H1 (cell line): Measurements from ENCODE around the gene TEAD3. TPM values are rescaled to one million over a fixed set of nuclear protein-coding genes. Genes with fewer than 3 reads are reported as not detected.
A peak's percentile ranks its signal among the peaks of the same experiment; 100 is the strongest.

Experiments used
- ASH2L ChIP-seq: fragments of 200-600, 300-600 bp; sonication (generic); IDR thresholded peaks from one replicate; pipeline ENCODE4 v1.7.1; 2017; ENCODE audit warnings: low read length
- CTBP2 ChIP-seq: IDR thresholded peaks from 2 replicates; pipeline ENCODE4 v1.7.0; 2011; ENCODE audit warnings: borderline replicate concordance, mild to moderate bottlenecking, moderate library complexity, mixed read lengths, low read length; ENCODE audit not compliant: insufficient read depth, insufficient read length
- HDAC6 ChIP-seq: IDR thresholded peaks from one replicate; pipeline ENCODE4 v1.7.1; 2012; ENCODE audit warnings: low read depth, mild to moderate bottlenecking, inconsistent platforms, low read length, moderate library complexity
- KDM1A ChIP-seq: fragments of 200-600, 300-600 bp; sonication (generic); IDR thresholded peaks from 2 replicates; pipeline ENCODE4 v1.7.1; 2016; ENCODE audit warnings: mild to moderate bottlenecking, low read length, borderline replicate concordance
- SRF ChIP-seq: IDR thresholded peaks from 2 replicates; pipeline ENCODE4 v1.6.1; 2011; ENCODE audit warnings: mild to moderate bottlenecking, low read depth, low read length, moderate library complexity
- TAF1 ChIP-seq: IDR thresholded peaks from 2 replicates; pipeline ENCODE4 v1.6.1; 2011; ENCODE audit warnings: mild to moderate bottlenecking, low read depth, low read length
- TAF7 ChIP-seq: optimal IDR thresholded peaks from 2 replicates; pipeline ENCODE3; 2011; ENCODE audit warnings: low read depth, mild to moderate bottlenecking, inconsistent platforms, low read length, moderate library complexity, borderline replicate concordance
- YY1 ChIP-seq: IDR thresholded peaks from 2 replicates; pipeline ENCODE4 v1.6.1; 2011; ENCODE audit warnings: low read depth, mild to moderate bottlenecking, low read length
- polyA plus RNA-seq, 7 experiments: library from polyadenylated mRNA; depleted of rRNA in 3 of 7; stranded (reverse) in 5 of 7; unstranded in 2 of 7; fragments of >200 nt in 5 of 7; fragments of 200-250 nt in 2 of 7; gene quantifications; 1 replicate in 5 of 7; 2 replicates in 1 of 7; 4 replicates in 1 of 7; pipeline versions ENCODE4 v1.2.1 to v1.2.3, GENCODE V29; 2011 to 2013; ENCODE audit warnings: missing spikeins in 2 of 7, mixed read lengths in 2 of 7
- total RNA-seq: library from RNA; stranded (reverse); fragmentation: NEBNext Ultra II Directional; extraction: Animal tissue kit (Norgen Biotek cat#: 25700); gene quantifications from 2 replicates; pipeline ENCODE4 v1.2.1, GENCODE V29; 2021
- TF ChIP-seq, protein P1 (sequence below): fragments of 300-600 bp; sonication (generic); IDR thresholded peaks from 2 replicates; pipeline ENCODE4 v1.7.1; 2012; ENCODE audit warnings: low read length, moderate library complexity, mild to moderate bottlenecking, inconsistent platforms; ENCODE audit not compliant: insufficient replicate concordance

The TEAD3 gene
- total and polyA plus RNA-seq, 2 of the 8 experiments (the other 6 are each of a cell fraction or from before 2014, with no cell fraction given): 20.1 to 28.7 TPM

DNA sequence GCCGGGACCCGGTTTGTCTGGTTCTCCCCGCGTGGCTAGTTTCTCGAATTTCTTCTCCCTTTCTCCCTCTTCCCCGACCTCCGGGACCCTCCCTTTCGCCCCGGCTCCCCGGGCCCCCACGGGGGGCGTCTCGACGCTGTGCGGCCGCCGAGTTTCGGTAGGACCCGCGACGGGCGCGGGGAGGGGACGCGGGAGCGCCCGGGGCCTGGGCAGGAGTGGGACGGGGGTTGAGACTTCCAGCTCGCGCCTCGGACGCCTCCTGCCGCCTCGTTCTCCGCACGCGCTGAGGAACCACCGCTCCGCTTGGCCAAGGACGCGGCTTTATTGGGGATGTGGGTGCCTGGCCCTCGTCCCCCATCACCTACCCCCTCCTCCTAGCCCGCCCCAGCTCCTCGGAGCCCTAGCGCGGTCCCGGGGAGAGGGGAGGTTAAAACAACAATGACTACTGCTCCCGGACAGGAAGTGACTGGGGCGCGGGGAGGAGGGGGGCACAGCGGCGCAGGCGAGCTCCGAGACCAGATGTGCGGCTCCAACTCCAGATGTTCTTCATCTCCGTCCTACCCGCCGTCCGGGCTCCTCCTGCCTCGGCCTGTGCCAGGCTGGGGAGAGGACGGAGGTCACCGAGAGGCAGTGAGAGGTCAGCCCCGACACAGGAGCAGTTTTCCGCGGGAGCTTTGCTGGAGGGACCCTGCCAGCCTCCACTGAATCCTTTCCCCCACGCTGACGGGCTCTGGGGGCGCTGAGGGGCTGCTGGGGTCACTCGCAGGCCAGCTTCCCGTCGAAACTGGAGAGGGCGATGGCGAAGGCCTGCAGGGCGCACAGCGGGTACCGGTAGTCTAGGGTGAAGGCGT, 917 bp upstream of the TEAD3 start (continued):
- TF ChIP-seq, protein P1, sequence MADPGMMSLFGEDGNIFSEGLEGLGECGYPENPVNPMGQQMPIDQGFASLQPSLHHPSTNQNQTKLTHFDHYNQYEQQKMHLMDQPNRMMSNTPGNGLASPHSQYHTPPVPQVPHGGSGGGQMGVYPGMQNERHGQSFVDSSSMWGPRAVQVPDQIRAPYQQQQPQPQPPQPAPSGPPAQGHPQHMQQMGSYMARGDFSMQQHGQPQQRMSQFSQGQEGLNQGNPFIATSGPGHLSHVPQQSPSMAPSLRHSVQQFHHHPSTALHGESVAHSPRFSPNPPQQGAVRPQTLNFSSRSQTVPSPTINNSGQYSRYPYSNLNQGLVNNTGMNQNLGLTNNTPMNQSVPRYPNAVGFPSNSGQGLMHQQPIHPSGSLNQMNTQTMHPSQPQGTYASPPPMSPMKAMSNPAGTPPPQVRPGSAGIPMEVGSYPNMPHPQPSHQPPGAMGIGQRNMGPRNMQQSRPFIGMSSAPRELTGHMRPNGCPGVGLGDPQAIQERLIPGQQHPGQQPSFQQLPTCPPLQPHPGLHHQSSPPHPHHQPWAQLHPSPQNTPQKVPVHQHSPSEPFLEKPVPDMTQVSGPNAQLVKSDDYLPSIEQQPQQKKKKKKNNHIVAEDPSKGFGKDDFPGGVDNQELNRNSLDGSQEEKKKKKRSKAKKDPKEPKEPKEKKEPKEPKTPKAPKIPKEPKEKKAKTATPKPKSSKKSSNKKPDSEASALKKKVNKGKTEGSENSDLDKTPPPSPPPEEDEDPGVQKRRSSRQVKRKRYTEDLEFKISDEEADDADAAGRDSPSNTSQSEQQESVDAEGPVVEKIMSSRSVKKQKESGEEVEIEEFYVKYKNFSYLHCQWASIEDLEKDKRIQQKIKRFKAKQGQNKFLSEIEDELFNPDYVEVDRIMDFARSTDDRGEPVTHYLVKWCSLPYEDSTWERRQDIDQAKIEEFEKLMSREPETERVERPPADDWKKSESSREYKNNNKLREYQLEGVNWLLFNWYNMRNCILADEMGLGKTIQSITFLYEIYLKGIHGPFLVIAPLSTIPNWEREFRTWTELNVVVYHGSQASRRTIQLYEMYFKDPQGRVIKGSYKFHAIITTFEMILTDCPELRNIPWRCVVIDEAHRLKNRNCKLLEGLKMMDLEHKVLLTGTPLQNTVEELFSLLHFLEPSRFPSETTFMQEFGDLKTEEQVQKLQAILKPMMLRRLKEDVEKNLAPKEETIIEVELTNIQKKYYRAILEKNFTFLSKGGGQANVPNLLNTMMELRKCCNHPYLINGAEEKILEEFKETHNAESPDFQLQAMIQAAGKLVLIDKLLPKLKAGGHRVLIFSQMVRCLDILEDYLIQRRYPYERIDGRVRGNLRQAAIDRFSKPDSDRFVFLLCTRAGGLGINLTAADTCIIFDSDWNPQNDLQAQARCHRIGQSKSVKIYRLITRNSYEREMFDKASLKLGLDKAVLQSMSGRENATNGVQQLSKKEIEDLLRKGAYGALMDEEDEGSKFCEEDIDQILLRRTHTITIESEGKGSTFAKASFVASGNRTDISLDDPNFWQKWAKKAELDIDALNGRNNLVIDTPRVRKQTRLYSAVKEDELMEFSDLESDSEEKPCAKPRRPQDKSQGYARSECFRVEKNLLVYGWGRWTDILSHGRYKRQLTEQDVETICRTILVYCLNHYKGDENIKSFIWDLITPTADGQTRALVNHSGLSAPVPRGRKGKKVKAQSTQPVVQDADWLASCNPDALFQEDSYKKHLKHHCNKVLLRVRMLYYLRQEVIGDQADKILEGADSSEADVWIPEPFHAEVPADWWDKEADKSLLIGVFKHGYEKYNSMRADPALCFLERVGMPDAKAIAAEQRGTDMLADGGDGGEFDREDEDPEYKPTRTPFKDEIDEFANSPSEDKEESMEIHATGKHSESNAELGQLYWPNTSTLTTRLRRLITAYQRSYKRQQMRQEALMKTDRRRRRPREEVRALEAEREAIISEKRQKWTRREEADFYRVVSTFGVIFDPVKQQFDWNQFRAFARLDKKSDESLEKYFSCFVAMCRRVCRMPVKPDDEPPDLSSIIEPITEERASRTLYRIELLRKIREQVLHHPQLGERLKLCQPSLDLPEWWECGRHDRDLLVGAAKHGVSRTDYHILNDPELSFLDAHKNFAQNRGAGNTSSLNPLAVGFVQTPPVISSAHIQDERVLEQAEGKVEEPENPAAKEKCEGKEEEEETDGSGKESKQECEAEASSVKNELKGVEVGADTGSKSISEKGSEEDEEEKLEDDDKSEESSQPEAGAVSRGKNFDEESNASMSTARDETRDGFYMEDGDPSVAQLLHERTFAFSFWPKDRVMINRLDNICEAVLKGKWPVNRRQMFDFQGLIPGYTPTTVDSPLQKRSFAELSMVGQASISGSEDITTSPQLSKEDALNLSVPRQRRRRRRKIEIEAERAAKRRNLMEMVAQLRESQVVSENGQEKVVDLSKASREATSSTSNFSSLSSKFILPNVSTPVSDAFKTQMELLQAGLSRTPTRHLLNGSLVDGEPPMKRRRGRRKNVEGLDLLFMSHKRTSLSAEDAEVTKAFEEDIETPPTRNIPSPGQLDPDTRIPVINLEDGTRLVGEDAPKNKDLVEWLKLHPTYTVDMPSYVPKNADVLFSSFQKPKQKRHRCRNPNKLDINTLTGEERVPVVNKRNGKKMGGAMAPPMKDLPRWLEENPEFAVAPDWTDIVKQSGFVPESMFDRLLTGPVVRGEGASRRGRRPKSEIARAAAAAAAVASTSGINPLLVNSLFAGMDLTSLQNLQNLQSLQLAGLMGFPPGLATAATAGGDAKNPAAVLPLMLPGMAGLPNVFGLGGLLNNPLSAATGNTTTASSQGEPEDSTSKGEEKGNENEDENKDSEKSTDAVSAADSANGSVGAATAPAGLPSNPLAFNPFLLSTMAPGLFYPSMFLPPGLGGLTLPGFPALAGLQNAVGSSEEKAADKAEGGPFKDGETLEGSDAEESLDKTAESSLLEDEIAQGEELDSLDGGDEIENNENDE: no peak
- TF ChIP-seq SRF: no peak
- TF ChIP-seq TAF1: peak; percentile 41; the same call in 1 of the 2 replicates
- no peak for TF ChIP-seq YY1
- no peak for TF ChIP-seq TAF7
- TF ChIP-seq ASH2L: peak; percentile 73
- TF ChIP-seq CTBP2: no peak
- no peak for TF ChIP-seq HDAC6
- no peak for TF ChIP-seq KDM1A
